ENCODE data around the gene DNAJC19.

- no peak for TF ChIP-seq POLR2AphosphoS5 (IDR thresholded peaks at IDR 0.05; ENCODE audit: low read depth, low read length)
- TF ChIP-seq POLR2A (IDR thresholded peaks at IDR 0.05; ENCODE audit: low read depth, low read length), result no peak
- no peak for TF ChIP-seq SPI1 (IDR thresholded peaks at IDR 0.05; ENCODE audit: low read depth, low read length)
These were observed 19.7 kb upstream of the DNAJC19 start for GRCh38 chr3:181009225-181009624.
